Suprapubic skin (tissue), 3 donors: ENCODE results near the gene AVL9.

Experiments used
- CTCF ChIP-seq, 2 donors: fragments of 200-600 bp in 1 of 2; fragments of 450-650 bp in 1 of 2; sonication (generic) in 1 of 2; IDR thresholded peaks; one replicate each; pipeline ENCODE4 v1.5.1; 2016 to 2019; ENCODE audit warnings: antibody characterized with exemption in 2 of 2, mild to moderate bottlenecking in 1 of 2, moderate library complexity in 1 of 2
- POLR2AphosphoS5 ChIP-seq, 3 donors: sonication (generic); formaldehyde crosslinking; IDR thresholded peaks; one replicate each; pipeline ENCODE4 v1.6.1; 2017; ENCODE audit warnings: antibody characterized with exemption in 3 of 3

GRCh38 chr7:32447218-32447617 is 48.1 kb upstream of the AVL9 start:
- no peak for TF ChIP-seq CTCF (IDR thresholded peaks at IDR 0.05)
- TF ChIP-seq POLR2AphosphoS5 (IDR thresholded peaks at IDR 0.05), result no peak
